GM19043 (cell line): Measurements from ENCODE around the gene MLLT10.
A peak's percentile ranks its signal among the peaks of the same experiment; 100 is the strongest.

Experiments used
- ATAC-seq: cut with Tn5 transposase; IDR thresholded peaks from one replicate; pipeline ENCODE4 v1.9.1; 2021; ENCODE audit warnings: low read depth; ENCODE audit not compliant: unreplicated experiment

MLLT10 gene

DNA sequence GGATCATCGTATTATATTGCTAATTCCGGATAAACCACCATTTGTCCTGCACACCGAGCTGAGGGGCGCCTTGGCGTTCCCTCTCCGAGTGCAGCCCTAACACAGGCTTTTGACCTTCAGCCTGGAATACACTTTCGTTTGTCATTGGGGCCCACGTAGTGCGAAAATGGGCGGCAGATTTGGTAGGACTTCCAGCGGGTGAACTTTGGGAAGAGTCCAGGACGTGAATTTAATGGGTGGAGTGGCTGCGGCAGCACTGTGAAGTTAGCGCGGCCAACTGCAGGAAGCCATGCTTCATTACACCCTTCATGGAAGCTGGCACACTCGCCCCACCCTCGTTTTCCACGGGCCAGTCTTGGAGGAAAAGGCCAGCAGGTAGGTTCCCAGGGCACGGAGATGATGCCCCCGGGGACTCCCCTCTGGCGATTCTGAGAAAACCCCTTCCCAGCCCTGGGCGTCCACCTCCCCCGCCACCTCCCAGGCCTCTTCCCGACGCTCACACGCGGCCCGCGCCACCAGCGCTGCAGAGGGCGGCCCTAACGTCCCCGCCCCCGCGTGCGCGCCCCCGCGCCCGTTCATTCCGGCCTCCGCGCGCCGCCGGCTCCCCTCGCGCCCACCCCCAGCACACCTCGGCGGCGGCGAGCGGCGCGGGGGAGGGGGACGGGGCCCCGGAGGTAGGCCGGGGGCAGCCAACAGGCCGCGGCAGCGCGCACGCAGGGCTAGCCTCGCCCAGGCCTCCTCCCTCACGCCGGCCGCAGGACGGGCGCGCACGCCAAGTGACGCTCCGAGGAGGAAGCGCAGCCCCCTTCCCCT is at the start of gene MLLT10:
Gene MLLT10, plus strand, starts transcription at position 766 of the 813 bp plus-strand sequence. CDS start 413 bp downstream, outside the sequence.
- ATAC-seq = peak; percentile 81

DNA sequence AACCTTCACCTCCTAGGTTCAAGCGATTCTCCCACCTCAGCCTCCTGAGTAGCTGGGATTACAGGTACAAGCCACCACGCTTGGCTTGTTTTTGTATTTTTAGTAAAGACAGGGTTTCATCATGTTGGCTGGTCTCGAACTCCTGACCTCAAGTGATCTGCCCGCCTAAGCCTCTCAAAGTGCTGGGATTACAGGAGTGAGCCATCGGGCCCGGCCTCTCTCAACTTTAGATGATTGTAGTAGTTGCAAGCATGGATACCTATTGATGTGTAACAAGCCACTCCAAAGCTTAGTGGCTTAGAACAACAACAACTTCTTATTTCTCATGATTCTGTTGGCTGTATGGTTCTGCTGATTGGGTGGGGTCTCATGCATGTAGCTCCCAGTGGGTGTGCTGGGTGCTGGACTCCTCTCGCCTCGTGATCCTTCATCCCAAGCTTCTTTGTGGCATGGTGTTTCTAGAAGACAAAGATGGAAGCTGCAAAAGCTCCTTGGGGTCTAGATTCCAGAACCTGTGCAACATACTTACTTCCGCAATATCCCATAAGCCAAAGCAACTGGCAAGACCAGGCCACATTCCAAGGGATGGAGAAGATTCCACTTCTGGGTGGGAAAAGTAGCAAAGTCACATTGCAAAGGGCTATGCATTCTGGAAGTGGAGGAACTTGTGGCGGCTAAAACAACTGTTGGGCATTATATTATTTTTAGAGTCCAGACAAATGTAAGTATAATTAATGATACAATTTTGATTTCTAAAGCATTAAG is 46.4 kb upstream of the MLLT10 start:
- ATAC-seq = no peak

DNA sequence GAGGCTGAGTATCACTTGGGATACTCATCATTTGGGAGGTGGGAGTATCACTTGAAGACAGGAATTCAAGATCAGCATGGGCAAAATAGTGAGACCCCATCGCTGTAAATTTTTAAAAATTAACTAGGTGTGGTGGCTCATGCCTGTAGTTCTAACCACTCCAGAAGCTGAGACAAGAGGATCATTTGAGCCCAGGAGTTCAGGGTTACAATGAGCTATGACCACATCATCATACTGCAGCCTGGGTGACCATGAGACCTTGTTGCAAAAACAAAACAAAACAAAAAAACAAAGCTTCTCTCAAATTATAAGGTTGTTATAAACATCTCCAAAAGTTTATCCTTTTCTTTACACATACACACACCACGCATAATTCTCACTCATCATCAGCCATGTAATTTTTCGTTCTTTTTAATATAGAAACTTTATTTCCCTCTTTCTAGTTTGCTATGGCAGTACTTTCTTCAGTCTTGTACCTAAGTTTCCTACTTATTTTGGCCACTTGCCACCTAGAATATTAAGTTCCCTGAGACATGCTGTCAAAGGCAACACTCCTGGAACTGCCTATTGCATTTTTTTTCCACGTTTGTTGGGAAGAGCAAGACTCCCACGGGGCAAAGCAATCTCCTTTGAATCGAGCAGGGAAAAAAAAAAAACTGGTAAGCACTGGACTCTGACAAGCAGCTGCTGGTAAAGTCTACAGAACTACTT is 45.6 kb upstream of the MLLT10 start:
- no peak for ATAC-seq

DNA sequence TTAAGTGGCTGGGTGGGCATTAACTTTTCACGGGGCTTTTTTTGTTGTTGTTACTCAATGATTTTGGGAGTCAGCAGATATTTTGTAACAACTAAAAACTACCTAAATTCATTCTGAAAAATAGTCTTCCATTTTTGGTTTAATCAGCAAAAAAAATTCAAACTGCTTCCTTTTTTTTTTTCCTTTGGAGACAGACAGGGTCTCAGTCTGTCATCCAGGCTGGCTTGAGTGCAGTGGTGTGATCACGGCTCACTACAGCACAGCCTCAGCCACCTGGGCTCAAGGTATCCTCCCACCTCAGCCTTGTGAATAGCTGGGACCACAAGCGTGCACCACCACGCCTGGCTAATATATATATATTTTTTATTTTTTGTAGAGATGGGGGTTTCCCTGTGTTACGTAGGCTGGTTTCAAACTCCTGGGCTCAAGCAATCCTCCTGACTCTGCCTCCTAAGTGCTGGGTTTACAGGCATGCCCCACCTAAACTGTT is 45.0 kb upstream of the MLLT10 start:
- ATAC-seq = no peak

DNA sequence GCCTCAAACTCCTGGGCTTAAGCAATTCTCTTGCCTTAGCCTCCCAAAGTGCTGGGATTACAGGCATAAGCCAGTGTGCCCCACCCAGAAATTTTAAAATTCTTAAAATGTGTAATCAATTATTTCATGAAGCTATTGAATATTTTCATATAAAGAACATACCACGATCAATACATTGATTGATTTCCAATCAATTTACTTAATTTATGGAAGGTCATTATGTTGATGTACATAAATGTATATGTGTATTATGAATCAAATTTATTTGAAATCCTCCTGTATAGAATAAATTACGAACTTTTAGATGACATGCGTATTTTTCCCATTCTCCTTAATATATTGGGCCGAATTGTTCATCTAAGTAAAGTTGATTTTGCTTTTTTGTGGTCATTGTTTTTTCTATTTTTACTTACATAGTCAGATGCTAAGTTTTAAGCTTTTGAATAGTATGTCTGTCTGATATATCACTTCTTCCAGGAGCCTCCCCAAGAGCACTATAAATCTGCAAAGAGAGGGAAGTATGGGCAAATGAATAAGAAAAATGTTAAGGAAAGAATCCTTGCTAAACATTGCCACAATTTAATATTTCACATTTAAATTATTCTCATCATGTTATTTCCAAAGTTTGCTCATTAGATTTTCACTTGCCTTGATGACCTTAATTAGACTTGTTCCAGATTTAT is 43.9 kb upstream of the MLLT10 start:
- no peak for ATAC-seq

DNA sequence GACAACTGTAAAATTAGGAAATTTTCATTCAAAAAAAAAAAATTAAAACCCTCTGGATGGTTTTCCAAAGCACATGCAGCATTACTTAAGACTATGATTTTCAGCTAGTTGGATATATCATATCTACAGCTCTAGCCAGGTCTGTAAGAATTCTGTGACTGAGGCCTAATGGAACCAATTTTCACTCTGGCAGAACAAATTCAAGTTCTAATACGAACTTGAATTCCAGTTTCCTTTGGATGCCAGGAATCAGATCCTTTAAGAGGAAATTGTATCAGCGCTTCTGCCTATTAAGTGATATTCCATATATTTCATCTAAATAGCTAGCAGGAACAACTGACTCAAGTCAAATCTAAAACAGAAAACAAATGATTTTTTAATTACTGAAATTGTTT is 43.3 kb upstream of the MLLT10 start:
- no peak for ATAC-seq

DNA sequence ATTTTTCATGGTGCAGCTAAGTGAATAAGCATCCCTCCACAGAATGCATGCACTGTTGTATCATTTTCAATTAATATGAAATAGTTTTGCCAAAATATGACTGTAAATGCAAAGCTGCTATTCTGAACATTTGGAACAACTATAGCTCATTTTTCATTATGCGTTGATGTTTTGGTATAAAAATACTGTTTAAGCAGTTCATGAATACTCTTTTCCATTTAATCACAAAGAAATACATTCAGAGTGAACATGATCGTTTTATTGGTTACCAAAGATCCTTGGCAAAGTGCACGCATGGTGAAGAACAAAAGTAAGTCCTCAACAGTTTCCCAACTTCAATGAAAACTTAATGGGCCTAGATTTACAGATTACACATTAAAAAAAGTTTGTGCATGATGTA is 41.6 kb upstream of the MLLT10 start:
- no peak for ATAC-seq

DNA sequence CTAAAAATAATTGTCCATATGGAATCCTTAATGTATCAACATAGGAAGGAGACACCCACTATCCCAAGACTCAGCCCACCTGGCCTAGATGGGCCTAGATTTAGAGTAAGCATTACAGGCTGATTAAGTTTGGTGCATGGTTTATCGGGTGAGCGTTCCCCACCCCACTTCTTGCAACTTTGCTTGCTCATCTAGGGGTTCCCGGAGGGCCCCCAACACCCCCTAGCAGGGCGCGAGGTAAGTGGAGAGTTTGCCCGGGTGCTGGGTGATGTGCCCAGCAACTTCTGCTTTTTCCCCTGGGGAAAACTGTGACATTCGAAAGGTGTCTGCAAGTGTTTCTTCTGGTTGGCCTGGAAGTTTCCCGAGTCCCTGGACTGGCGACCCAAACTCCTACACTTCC is 40.2 kb upstream of the MLLT10 start:
- no peak for ATAC-seq

DNA sequence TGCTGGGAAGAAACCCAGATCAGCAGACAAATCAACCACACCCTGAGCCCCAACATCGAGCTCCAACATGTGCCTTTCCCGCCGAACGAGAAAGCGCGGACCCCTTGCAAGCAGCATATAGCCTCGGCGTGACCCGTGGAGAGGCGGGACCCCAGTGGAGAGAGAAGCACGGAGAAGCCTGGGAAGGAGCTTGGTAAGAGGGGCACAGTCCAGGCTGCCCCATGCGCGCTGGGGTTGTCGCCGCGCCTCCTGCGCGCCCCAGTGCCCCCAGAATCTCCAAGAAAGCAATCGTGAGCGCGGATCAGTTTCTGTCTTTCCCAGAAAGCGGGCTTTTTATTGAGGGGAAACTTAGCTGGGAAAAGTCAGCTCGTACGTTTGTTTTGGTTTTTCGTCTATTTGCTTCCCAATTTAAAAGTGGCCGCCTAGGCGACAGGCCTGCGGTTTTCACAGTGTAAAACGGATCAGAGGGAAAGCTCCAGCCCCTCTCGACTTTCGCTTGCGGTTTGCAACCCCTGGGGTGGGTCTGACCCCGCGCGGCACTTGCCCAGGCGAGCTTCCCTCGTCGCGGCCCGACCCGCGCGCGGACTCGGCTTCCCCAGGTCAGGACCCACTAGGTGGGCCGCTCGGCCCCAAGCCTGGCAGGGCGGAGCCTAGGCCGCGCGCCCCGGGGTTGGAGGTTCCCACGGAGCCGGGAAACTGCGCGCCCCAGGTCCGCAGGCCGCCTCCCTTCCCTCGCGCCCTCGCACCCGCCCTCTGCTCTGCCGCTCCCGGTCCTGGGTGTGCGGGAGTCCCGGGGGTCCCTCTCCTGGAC is 39.6 kb upstream of the MLLT10 start:
- no peak for ATAC-seq

DNA sequence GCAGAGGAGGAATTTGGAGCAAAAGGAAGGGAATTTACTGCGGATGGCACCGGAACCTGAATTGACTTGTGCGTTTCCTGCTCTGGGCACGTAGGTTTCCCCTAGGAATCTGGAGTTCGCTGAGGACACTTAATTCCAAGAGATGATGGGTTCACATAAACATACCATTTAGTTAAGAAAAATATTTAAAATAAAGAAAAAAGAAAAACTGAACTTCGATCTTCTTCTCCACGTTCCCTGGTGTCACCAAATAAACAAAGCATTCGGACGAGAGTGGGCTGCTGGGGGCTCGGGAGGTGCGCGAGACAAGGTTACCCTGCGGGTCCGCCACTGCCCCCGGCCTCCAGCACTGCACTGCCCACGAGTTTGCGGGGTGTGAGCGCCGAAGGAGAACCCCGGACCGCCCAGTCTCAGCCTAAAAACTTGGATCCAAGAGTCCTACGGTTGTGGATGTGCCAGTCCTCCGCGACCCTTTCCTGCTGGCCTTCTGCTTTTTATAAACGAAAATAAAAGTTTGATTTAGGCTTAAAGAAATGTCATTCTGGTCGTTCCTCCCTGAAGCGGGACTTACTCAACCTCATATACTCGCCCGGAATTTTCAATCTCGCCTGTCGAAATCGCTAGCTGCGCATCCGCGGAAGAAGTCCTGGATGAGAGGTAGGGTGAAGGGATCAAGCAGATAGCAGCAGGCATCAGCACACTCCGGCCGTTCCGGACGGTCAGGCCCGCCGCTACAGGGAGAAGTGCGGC is 38.9 kb upstream of the MLLT10 start:
- peak; percentile 4 for ATAC-seq

DNA sequence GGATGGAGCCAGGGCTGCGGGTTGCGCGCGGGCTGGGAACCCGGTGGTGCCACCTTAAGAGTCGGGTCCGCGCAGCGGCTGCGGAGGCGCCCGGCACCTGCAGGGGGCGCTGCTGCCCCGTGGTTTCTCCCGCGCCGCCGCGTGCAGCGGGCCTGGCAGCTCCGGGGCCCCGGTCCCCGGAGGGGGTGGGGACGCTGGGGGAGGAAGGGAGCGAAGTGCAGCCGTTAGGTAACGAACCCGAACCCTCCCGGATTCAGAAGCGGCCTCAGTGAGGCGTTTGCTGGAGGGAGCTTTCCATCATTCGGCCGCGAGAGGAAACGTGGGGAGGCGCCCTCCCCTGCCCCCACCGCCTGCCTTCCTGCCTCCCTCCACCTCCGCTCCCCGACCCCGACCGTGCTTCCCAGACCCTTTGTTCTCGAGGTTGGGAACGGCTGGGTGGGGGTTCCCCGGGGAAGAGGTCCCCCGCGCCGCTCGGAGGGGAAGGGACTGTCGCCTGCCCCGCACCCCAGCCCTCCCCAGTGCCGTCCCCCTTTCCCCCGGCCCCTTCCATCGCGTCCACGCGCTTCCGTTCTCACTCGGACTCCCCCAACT is 38.2 kb upstream of the MLLT10 start:
- peak; percentile 63 for ATAC-seq

DNA sequence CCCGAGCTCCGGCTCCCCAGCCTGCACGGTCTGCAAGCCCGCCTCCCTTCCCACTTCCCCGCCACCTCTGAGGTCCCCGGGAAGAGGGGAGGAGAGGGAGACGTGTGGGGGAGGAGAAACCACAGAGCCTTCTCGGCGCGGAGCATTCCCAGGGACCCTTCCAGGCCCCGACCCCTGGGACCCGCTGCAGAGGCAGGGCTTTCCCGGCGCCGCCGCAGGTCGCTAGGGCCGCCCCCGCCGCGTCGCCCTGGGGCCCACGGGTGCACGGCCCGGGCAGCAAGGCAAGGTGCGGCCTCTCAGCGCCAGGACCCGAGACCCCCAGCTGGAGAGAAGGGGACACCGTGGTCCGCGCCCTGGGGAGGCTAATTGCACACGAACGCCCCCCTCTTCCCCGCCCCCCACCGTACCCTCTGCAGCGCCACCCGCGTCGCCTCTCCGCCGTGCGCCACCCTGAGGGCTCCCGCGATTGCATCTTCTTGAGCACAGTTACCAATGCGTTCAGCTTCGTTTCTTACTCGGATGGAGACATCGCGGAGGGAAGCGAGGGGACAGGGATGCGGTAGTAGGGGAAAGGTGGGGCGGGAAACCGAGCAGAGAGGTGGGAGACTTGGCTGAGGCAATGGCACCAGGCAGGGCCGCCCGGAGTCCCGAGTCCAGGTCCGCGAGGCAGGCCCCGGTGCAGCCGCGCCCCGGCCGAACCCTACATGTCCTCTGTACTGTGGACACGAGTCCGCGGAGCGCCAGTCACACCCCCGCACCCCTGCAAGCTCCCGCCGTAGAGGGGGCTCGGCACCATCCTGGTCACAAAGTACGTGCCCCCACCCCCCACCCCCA is 37.5 kb upstream of the MLLT10 start:
- ATAC-seq = peak; percentile 41

DNA sequence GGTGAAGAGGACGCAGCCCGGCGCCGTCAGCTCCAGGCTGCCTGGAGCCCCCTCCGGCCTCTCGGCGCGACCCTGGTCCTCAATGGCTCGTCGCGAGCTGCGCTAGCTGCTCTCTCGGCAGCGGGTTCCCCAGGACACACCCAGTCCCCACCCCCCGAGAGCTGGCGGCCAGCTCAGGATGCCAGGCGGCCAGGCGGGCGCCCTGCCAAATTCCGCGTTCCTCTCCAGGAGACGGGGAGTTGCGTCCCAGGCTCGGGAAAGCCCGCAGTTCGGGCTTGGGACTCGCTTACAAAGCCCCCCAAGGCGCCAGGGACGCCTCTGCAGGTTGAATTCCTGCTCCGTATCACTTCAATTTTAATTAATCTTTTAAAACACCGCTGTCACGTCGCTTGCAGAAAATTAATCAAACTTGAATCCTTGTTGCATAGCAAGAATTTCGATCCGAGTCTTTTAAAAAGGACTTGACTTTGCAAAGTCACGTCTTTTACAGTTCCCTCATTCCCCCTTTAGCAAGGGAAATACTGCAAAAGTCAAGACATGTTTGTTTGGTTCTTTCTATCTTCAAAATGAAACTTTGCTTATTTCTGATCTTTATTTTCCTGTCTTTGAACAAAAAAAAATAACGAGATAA is 36.7 kb upstream of the MLLT10 start:
- no peak for ATAC-seq

DNA sequence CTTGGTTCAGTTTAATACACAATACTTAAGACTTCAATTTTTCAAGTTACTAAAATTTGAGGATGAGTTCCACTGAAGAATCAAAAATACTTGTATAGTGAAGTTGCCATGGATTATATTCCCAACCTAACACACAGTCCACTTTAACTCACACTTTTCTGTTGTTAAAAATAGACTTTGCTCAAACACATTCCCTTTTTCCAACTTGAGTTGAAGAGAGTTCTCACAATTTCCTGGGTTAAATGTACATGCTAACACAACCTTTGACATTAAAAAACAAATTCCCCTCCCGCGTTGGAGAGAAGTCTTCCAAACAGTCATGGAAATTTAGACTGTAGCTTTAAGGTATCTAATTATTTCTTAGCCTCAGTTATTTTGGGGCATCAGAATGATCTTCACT is 35.7 kb upstream of the MLLT10 start:
- ATAC-seq = no peak

DNA sequence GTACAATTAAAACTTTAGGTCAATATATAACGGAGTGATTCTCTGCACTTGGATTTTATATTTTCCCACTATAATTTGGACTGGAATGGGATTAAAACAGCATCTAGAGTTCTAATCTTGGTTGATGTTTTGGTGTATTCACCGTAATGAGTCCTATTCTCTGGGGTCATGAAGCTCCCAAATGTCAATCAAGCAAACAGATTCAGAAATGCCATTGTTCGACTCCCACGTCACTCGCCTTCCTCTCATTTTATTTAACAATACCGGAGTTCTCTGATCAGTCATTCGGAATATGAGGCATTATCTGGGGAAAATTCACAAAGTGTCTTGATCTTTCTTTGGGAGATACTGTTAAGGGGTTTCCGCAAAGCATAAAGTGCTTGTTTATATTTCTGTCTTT is 35.0 kb upstream of the MLLT10 start:
- no peak for ATAC-seq

DNA sequence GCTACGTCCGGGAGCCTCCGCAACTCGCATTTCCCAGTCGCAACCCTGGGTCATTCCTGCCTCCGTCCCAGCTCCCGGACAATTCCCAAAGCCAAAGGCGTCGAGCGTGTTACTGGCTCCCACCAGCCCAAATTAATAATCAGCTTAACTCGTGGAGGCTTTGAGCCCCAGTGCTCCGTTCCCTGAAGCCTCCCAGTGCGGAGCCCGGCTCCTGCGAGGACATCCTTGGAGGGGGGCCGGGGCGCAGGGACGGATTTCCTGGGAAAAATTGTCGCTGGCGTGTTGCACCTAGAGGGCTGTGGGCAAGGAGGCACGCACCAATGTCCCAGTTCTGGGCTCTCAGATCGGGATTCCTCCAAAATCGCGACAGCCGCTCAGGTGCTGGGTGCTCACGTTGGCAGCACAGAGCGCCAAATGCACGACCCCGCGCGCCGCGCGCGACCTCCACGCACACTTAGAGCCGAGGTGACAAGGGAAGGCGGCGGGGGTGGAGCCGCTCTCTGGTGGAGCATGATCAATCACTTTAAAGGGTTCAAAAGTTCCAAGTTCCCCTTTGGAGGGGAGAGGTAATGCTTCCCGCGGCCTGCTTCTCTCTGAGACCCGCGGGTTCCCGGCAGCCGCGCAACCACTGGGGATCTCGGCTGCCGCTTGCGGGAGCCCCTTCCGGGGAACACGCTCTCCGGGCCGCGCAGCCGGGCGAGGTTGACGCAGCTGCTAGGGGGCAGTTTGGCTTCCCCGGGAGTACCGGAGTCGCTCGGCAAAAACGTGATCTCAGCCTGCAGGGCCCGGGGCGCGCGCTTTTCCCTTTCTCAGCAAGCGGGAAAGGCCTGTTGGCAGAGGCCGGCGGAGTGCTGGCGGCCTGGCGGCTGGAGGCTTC is 34.1 kb upstream of the MLLT10 start:
- no peak for ATAC-seq

DNA sequence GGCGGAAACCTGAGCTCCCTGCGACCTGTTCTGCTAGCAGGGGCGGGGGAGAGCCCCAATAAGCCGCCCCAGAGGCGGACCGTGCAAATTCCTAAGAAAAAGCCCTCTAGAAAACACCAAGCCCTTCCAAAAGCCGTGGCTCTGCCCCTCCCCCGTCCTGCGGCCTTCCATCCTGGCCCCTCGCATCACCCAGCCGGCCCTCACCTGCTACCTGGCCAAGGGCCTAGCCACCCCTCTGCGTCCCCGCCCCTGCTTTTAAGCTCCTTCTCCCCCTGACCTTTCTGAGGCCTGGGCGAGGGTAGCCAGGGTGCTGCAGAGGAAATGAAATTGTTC is 33.5 kb upstream of the MLLT10 start:
- no peak for ATAC-seq
